HT1080 (cell line): ENCODE results near the gene FANK1. TPM values are rescaled to one million over a fixed set of nuclear protein-coding genes. Genes with fewer than 3 reads are reported as not detected.
"Not testable (repeated sequence)": the region's sequence is repeated elsewhere in the genome, so short reads cannot be mapped to it uniquely, and the experiment has no call there.

Experiments used
- DNase-seq: peaks from one replicate; pipeline ENCODE4 v3.0.0-alpha.2; 2015; ENCODE audit warnings: low read depth
- total RNA-seq: library from RNA; depleted of rRNA; stranded (reverse); fragments of >200 nt; shearing (Covaris generic); gene quantifications from 2 replicates; pipeline ENCODE4 v1.2.3, GENCODE V29; 2014

Gene FANK1
- total RNA-seq, 1 experiment from 2014 or later: 0.42 TPM

DNA sequence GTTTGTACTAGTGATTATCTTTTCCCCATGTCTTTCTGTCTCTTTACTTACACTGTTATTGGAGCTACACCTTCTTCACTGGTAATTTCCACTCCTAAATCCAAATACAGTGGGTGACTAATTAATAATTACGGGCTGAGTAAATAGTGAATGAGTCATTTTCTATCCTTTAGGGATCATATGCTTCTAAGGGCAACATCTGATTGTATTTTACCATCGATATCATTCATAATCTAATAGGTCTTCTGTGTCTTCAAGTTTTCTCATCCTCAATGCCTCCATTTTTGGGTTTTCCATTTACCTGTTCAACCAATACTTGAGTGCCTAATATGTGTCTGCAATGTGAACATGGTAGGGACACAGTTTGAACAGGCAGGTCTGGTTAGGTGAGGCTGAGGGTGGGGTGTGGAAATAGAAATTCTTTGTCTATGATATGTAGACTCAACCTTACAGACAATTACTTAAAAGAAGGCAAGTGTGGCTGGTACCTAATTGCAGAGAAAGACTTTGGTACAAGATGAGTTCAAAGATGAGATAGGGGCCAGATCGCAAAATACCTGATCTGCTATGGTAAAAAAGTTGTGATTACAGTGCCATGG, 9.4 kb upstream of the FANK1 start:
- DNase-seq: no peak

DNA sequence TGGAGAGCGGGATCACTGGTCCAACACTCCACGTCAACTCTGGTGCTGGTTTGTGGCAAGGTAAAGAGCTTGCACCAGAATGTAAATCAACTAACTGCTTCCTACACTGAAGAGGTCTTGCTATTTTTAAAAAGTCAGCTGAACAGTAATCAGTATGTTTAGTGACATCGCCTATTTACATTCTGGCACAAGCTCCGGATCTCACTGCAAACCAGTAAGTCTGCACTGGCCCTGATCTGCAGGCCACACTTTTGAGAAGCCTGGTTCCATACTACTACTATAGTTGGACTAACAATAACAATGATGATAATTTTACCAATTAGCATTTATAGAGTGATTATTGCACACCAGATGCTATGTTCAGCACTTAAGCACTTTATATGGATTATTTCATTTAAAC, 6.9 kb upstream of the FANK1 start:
- not testable (repeated sequence) for DNase-seq

GRCh38 chr10:125892402-125892801, 4.0 kb upstream of the FANK1 start:
- DNase-seq: peak; percentile 18

GRCh38 chr10:125894176-125894575, 2.2 kb upstream of the FANK1 start:
- not testable (repeated sequence) for DNase-seq

GRCh38 chr10:125895130-125896087, 955 bp upstream of the FANK1 start:
- peak; percentile 68 for DNase-seq

DNA sequence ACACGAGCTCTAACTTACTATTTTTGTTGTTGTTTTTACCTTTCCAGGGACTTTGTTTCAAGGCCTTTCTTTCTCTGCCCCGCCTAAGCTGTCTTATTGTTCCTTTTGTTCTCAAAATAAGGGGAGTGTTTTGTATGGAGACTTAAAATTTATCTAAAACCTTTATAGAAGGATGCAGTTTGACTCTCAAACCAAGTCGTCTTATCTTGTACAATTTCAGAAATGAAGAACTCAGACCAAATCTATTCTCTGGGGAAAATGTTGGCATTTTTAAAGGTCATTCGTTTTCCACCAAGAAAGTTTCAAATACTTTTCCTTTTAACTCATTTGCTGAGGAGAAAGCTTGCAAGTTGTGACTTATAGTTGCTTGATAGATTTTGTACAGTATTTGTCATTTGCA, 953 bp downstream of the FANK1 start:
- not testable (repeated sequence) for DNase-seq

- DNase-seq: peak; percentile 83
Observed at GRCh38 chr10:125900963-125901362, 4.6 kb downstream of the FANK1 start.

DNA sequence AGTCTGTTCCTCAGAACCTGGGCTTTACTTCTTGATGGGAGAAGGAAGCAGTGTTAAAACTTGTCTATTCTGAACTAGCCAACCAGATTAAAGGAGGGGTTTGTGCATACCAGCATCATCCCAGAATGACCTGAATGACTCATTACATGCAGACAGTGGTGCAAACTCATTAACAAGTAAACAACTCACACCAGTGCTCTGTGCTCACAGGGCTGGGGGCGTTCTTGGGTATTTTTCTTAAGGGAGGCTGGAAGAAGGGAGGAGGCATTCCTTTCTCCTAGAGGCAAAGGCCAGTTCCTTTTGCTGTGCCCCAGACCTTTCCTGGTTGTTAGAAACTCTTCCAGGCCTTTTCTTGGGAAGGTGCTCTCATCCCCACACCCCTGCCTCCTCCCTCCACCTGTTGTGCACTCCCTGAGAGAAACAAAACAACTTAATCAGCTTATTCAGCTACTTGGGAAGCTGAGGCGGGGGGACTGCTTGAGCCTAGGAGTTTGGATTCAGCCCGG, 6.8 kb downstream of the FANK1 start:
- peak; percentile 30 for DNase-seq

- DNase-seq: not testable (repeated sequence)
Observed at GRCh38 chr10:125905069-125905994, 9.0 kb downstream of the FANK1 start.

DNA sequence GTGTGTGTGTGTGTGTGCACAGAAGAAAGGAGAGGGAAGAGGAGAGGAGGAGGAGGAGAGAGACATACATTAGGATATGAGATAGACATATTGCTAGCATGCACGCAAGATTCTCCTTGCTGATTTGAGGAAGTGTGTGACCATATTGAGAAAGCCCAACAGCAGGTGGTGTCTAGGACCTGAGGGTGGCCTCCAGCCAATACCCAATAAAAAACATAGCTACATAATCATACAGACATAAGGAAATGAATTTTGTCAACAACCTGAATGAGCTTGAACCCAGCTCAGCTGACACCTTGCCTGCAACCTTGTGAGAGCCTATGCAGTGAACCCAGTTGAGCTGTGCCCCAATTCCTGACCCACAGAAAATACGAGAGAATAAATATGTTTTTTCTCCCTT, 11.2 kb downstream of the FANK1 start:
- not testable (repeated sequence) for DNase-seq

DNA sequence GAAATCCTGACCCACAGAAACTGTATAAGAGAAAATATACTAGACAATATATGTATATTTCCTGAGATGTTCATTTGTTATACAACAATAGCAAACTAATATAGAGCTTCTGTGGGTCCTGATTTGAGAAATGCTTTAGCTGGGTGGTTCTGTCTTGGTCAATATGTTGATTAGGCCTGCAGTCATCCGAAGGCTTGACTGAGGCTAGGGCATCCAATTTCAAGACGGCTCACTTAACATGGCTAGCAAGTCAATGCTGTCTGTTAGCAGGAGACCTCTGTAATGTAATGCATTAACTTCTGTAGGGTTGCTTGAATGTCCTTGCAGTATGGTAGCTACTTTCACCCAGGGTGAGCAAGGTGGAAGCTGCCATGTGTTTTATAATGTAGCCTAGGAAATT, 12.4 kb downstream of the FANK1 start:
- DNase-seq: not testable (repeated sequence)

- DNase-seq: not testable (repeated sequence)
Observed at GRCh38 chr10:125909491-125909890, 13.1 kb downstream of the FANK1 start.

- no peak for DNase-seq
Observed at GRCh38 chr10:125911145-125911544, 14.8 kb downstream of the FANK1 start.

GRCh38 chr10:125911990-125912389, 15.6 kb downstream of the FANK1 start:
- DNase-seq: no peak

DNA sequence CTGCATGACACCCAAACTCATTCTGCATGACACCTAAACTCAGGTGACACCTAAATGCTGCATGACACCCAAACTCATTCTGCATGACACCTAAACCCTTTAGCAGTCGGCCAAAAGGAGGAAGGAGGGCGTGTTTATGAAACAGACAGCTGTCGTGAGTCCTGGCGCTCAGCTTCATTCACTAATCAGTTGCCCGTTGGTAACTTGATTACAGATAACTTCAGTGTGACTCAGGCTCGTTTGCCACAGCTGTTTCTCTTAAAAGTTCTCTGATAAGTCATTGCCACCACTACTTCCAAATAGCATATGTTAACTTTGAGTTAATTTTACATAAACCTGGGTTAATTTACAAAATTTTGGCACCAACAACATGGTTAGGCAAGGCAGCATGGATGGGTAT, 16.9 kb downstream of the FANK1 start:
- not testable (repeated sequence) for DNase-seq

DNA sequence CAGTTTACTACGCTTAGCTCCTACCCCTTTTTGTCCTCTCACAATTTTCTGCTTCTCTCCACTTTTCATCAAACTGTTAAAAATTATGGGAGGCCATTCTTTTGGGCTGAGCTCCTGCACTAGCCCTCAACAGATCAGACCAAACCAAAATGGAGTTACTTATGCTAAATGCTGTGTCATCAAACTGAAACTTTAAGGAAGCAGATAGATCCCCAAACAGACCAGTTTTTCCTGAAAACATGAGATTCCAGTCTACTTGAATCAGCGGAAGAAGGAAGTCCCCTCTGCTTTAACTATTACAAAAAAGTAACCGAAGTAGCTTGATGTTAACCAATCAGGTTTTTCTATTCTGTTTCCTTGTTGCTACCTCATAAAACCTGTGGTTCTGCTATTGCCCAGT, 20.6 kb downstream of the FANK1 start:
- DNase-seq: peak; percentile 15

GRCh38 chr10:125917704-125918361, 21.5 kb downstream of the FANK1 start:
- not testable (repeated sequence) for DNase-seq

DNA sequence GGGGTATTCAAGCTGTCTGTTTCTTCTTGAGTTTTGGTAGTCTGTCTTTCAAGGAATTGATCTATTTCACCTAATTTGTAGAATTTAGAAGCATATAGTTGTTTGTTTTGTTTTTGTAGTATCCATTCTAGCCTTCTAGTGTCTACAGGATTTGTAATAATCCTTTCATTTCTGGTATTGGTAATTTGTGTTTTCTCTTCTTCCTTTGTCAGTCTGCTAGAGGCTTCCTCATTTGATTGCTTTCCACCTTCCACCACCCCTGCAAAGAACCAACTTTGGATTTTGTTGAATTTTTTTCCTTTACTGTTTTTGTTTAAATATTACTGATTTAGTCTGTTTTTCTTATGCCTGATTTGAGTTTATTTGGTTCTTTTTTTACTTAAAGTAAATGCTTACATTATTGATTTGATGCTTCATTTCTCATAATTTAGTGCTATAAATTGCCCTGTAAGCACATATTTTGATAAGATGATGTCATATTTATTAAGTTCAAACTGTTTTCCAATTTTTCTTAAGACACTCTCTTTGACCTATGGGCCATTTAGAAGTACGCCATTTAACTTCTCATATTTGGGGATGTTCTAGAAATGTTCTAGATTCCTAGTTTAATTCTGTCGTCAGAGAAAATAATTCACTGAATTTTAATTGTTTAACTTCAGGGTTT, 25.4 kb downstream of the FANK1 start:
- DNase-seq: not testable (repeated sequence)

DNA sequence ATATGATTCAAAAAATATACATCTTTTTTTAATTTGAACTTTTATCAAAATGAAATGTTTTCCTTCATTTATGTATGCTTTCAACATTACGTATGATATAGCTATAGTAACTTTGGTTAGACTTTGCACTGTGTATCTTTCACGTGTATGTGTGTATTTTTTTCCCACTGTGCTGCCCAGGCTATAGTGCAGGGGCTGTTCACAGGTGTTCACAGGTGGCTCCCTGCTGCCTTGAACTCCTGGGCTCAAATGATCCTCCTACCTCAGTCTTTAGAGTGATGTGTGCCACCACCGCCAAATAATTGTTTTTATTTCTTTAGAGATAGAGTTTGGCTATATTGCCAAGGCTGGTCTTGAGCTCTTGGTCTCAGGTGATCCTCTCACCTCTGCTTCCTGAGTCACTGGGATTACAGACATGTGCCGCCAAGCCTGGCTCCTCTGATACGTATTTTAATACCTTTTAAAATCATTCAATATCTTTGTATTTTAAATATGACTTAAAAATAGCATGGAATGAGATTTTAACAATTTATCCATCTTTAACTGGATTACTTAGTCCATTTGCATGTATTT, 29.0 kb downstream of the FANK1 start:
- DNase-seq: no peak

DNA sequence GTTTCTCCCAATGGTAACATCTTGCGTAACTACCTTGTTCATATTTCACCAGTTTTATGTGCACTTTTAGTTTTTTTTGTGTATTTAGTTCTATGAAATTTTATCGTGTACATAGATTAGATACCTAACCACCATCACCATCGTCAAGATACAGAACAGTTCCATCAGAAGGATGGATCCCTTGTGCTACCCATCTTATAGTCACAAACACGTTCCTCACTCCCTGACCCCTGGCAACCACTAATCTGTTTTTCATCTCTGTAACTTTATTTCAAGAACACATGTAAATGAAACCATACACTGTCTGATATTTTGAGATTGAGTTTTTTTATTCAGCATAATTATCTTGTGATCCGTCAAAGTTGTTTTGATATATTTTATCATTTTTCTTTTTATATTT, 29.9 kb downstream of the FANK1 start:
- no peak for DNase-seq
